ENCODE measurements around the gene CST1.
"Not testable (repeated sequence)": the region's sequence is repeated elsewhere in the genome, so short reads cannot be mapped to it uniquely, and the experiment has no call there.

The CST1 gene

DNA sequence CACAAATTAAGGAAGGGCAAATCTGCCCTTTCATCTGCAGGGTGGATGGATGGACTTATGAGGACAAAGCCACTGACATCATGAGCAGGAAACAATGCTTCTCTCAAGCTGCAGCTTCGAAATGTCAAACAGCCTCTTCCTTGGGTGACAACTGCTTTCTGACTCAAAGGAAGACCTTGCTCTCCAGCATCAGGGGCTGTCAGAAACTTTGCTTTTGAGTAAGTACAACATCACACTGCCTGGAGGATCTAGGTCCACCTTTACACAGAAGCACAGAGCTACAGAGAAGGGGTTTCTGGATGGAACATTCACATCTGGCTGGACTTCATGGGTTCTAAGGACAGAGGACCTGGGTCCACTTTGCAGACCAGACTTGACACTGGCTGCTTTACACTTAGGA lies 5.9 kb downstream of the CST1 start:
- Histone ChIP-seq H3K9me3 (ENCODE audit: insufficient read depth, low read depth, low read length) (no peaks in the 10 kb centered on the region), H3K4me1 (ENCODE audit: insufficient read depth, low read length) (no peaks in the 10 kb centered on the region), H3K27ac (ENCODE audit: low read depth, low read length) (no peak overlapping the region), H3K4me3 (ENCODE audit: low read length) (no peak overlapping the region), H3K27me3 (ENCODE audit: insufficient read depth, low read length) (peaks cover 6% of the 10 kb centered on the region; the same call in 1 of the 2 replicates), H3K9ac (ENCODE audit: low read depth, low read length) (no peak overlapping the region), H3K36me3 (ENCODE audit: insufficient read depth, low read length) (no peaks in the 10 kb centered on the region)
- WGBS, result 88% methylated on average over 1 of the region's 1 CpG

DNA sequence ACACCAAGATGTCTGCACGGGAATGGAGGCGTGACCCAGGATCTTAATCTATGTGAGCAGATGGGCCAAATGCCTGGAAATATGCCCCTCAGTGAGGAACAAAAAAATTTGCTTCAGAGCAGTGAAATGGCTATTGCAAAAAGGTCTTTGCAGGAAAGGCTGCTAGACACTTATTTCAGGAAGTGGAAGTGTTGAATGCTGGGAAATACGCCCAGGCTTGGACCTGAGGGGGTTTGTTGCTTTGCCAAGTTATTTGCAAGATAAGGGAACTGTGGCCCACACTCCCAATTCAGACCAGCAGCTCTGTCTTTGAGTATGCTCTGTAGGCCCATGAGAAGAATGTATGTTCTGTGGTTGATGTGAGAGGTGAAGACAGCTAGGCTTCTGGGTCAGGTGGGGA lies 15.3 kb downstream of the CST1 start:
- H3K27ac ChIP-seq (ENCODE audit: low read depth, low read length); H3K4me1 ChIP-seq (ENCODE audit: insufficient read depth, low read length); H3K27me3 ChIP-seq (ENCODE audit: insufficient read depth, low read length); H3K4me3 ChIP-seq (ENCODE audit: low read length); H3K9ac ChIP-seq (ENCODE audit: low read depth, low read length); H3K9me3 ChIP-seq (ENCODE audit: insufficient read depth, low read depth, low read length); H3K36me3 ChIP-seq (ENCODE audit: insufficient read depth, low read length): not testable (repeated sequence)
- WGBS, result 93% methylated on average over 3 of the region's 3 CpGs

DNA sequence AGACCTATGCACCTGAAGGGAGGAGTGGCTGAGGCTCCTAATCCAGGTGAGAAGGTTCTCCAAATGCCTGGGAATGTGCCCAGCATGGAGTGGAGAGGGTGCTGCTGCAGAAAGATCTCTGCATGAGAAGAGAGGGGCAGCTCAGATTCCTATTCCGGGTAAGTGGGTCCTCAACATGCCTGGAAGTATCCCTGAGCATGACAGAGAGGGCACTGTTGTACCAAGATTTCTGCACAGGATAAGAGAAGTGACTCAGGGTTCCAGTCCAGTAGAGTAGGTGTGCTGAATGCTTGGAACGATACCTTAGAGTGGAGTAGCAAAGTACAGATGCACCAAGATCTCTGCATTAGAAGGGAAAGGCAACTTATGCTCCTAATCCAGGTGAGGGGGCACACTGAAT lies 15.8 kb downstream of the CST1 start:
- not testable (repeated sequence) for H3K4me1 ChIP-seq (ENCODE audit: insufficient read depth, low read length); H3K9me3 ChIP-seq (ENCODE audit: insufficient read depth, low read depth, low read length); H3K9ac ChIP-seq (ENCODE audit: low read depth, low read length); H3K36me3 ChIP-seq (ENCODE audit: insufficient read depth, low read length); H3K4me3 ChIP-seq (ENCODE audit: low read length); H3K27ac ChIP-seq (ENCODE audit: low read depth, low read length); H3K27me3 ChIP-seq (ENCODE audit: insufficient read depth, low read length)
- 89% methylated on average over 2 of the region's 2 CpGs for WGBS

DNA sequence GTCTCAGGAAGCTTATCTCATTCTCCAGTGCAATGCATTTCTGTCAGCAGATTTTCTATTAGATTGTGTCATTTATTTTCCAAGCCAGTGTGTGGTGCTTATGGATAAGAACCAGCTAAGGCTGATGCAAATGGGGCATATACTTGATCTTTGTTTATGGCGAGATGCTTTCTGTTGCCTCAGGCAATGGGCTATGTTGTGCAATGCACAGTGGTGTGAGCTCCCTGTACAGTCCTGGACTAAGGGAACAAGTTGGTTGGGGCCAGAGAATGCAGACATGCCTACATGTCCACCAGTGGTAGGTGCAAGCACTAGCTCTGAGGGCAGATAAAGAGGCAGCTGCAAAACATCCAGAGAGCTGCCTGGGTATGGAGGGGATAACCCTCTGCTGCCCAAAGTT lies 16.3 kb downstream of the CST1 start:
- not testable (repeated sequence) for H3K27me3 ChIP-seq (ENCODE audit: insufficient read depth, low read length); H3K9ac ChIP-seq (ENCODE audit: low read depth, low read length); H3K9me3 ChIP-seq (ENCODE audit: insufficient read depth, low read depth, low read length); H3K36me3 ChIP-seq (ENCODE audit: insufficient read depth, low read length); H3K4me1 ChIP-seq (ENCODE audit: insufficient read depth, low read length); H3K27ac ChIP-seq (ENCODE audit: low read depth, low read length); H3K4me3 ChIP-seq (ENCODE audit: low read length)
- WGBS, result 95% methylated on average over 1 of the region's 1 CpG

DNA sequence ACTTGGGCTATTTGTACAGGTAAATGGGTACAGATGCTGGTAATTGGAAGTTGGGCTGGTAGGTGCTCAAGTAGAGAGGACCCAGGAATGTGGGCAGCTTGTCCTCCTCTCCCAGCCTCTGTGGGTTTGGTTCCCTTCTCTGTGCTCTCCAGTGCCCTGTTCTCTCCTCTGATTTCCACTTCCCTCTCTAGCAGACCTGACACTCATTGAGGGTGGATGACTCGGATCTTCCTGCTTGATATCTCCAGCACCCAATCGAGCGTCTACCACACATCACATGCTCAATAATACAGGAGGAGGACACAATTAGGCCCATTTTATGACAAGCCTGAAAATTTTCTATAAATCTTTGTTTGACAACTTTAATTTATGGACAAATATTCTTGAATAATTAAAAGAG lies 23.7 kb downstream of the CST1 start:
- 94% methylated on average over 3 of the region's 3 CpGs for WGBS
- Histone ChIP-seq H3K27me3 (ENCODE audit: insufficient read depth, low read length) (no peaks in the 10 kb centered on the region), H3K9ac (ENCODE audit: low read depth, low read length) (no peak overlapping the region), H3K27ac (ENCODE audit: low read depth, low read length) (no peak overlapping the region), H3K9me3 (ENCODE audit: insufficient read depth, low read depth, low read length) (no peaks in the 10 kb centered on the region), H3K4me1 (ENCODE audit: insufficient read depth, low read length) (no peaks in the 10 kb centered on the region), H3K4me3 (ENCODE audit: low read length) (no peak overlapping the region), H3K36me3 (ENCODE audit: insufficient read depth, low read length) (no peaks in the 10 kb centered on the region)

DNA sequence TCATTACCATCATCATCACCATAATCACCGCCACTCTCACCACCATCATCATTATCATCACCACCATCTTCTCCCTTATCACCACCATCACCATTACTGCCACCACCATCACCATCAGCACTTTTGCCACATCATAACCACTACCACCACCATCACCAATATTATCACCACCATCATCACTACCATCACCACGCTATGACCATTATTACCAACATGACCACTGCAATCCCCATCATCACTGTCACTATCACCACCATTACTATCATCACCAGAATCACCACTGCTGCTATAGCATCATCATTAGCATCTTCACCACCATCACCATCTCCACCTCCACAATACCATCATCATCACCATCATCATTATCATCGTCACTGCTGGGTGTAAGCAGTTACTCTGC lies 25.6 kb downstream of the CST1 start:
- Histone ChIP-seq H3K9ac (ENCODE audit: low read depth, low read length) (no peak overlapping the region), H3K4me1 (ENCODE audit: insufficient read depth, low read length) (no peaks in the 10 kb centered on the region)
- 96% methylated on average over 3 of the region's 3 CpGs for WGBS

DNA sequence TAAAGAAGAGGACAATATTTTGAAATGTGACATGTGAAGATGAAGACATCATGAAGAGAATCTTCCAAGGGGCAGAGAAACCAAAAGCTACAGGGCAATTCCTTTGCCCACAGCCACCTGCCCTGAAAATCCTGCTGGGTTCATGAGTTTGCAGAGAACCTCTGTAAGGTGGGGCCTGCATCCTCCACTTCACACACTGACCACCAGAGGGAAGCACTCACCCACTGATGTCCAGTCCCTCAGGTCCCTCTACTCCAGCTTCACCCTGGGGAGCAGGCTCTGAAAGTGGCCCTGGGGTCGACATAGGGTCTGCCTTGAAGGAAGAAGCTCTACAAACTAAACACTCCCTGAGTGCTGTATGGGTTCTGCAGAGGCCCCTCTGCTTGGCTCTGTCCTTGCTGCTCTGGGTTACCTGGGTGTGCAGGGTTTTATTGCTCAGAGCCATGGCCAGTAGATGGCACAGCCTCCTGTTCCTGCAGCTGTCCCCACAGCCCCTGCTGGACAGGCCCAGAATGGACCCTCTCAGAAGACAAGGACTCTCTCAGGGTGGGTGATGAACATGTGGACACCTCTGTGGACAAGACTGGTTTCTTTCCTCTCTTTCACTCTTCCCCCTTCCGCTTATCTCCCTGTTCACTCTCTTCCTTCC lies 27.0 kb downstream of the CST1 start:
- H3K9ac ChIP-seq (ENCODE audit: low read depth, low read length); H3K27me3 ChIP-seq (ENCODE audit: insufficient read depth, low read length); H3K4me3 ChIP-seq (ENCODE audit: low read length); H3K36me3 ChIP-seq (ENCODE audit: insufficient read depth, low read length); H3K4me1 ChIP-seq (ENCODE audit: insufficient read depth, low read length); H3K27ac ChIP-seq (ENCODE audit: low read depth, low read length); H3K9me3 ChIP-seq (ENCODE audit: insufficient read depth, low read depth, low read length): not testable (repeated sequence)
- WGBS, result 96% methylated on average over 1 of the region's 2 CpGs

More for the DNA sequence above, 25.6 kb downstream of the CST1 start:
- H3K9me3 ChIP-seq (ENCODE audit: insufficient read depth, low read depth, low read length), result no peaks in the 10 kb centered on the region
- H3K27ac ChIP-seq (ENCODE audit: low read depth, low read length), result no peak overlapping the region
- no peaks in the 10 kb centered on the region for H3K36me3 ChIP-seq (ENCODE audit: insufficient read depth, low read length)
- no peak overlapping the region for H3K4me3 ChIP-seq (ENCODE audit: low read length)
- no peaks in the 10 kb centered on the region for H3K27me3 ChIP-seq (ENCODE audit: insufficient read depth, low read length)

DNA sequence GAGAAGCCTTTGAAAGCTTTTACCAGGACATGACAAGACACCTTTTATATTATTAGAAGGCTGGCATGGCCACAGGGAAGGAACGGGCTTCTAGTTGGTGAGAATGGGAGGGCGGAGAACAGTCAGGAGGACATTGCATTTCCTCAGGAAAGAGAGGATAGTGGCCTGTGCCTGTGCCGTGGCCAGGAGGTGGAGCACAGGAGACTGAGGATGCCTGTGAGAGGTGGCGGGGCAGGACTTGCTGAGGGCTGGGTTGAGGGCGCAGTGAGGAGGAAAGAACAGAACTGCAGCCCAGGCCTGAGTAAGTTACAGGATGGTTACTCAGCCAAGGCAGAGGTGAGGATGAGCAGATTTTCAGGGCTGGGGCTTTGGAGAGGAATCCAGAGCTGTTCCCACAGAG lies 27.9 kb downstream of the CST1 start:
- not testable (repeated sequence) for H3K4me1 ChIP-seq (ENCODE audit: insufficient read depth, low read length); H3K9me3 ChIP-seq (ENCODE audit: insufficient read depth, low read depth, low read length); H3K27me3 ChIP-seq (ENCODE audit: insufficient read depth, low read length); H3K9ac ChIP-seq (ENCODE audit: low read depth, low read length); H3K4me3 ChIP-seq (ENCODE audit: low read length); H3K36me3 ChIP-seq (ENCODE audit: insufficient read depth, low read length); H3K27ac ChIP-seq (ENCODE audit: low read depth, low read length)
- 74% methylated on average over 5 of the region's 5 CpGs for WGBS

DNA sequence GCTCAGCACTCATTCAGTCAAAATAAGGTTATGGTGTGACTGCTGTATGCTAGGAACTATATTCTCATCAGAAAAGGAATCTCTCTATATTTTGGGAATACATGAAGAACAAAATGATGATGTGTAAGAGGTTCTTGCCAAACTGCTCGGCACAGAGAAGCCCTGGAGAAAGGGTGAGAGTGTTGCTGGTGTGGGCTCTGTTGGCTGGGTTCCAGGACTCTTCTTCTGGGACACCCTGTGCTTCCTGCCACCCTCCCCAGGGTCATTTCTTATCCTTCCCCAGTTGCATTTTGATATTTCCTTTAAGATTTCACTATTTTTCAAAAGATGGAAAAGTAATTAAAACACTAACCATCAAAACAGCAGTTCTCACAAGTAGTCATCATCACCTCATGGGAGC lies 28.8 kb downstream of the CST1 start:
- 83% methylated on average over 1 of the region's 1 CpG for WGBS
- no peaks in the 10 kb centered on the region for H3K27me3 ChIP-seq (ENCODE audit: insufficient read depth, low read length)
- no peaks in the 10 kb centered on the region for H3K36me3 ChIP-seq (ENCODE audit: insufficient read depth, low read length)
- no peak overlapping the region for H3K9ac ChIP-seq (ENCODE audit: low read depth, low read length)
- H3K4me3 ChIP-seq (ENCODE audit: low read length), result no peak overlapping the region
- H3K9me3 ChIP-seq (ENCODE audit: insufficient read depth, low read depth, low read length), result no peaks in the 10 kb centered on the region
- H3K27ac ChIP-seq (ENCODE audit: low read depth, low read length), result no peak overlapping the region
- no peaks in the 10 kb centered on the region for H3K4me1 ChIP-seq (ENCODE audit: insufficient read depth, low read length)

DNA sequence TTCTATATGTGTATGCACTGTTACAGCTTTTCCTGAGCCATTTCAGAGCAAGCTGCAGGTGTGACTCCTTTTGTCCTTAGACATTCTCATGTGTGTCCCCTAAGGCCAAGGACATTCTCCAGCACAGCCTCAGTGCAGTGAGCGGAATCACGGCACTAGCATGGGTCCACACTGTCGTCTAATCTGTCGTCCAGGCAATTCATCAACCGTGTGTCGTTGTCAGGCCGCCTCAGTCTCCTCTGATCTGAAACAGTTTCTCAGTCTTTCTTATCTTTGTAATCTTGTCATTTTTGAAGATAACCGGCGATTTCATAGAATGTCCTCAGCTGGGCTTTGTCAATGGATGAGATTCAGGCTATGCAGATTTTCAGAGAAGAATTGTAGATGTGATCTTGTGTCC lies 31.4 kb downstream of the CST1 start:
- H3K9ac ChIP-seq (ENCODE audit: low read depth, low read length); H3K27ac ChIP-seq (ENCODE audit: low read depth, low read length); H3K9me3 ChIP-seq (ENCODE audit: insufficient read depth, low read depth, low read length); H3K27me3 ChIP-seq (ENCODE audit: insufficient read depth, low read length); H3K4me3 ChIP-seq (ENCODE audit: low read length); H3K36me3 ChIP-seq (ENCODE audit: insufficient read depth, low read length); H3K4me1 ChIP-seq (ENCODE audit: insufficient read depth, low read length): not testable (repeated sequence)
- WGBS, result 79% methylated on average over 9 of the region's 9 CpGs

DNA sequence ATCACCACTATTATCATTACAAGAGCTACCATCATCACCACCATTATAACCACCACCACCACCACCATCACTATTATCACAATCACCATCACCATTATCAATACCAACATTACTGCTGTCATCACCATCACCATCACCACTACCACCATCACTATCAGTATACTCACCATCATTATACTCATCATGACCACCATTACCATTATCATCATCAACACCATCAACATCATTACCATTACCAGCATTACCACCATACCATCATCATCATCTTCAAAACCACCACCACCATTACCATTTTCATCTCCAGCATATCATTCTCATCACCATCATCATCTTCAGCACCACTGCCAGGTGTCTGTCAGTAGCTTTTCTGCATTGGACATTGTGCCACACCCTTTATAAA lies 39.0 kb downstream of the CST1 start:
- not testable (repeated sequence) for H3K9me3 ChIP-seq (ENCODE audit: insufficient read depth, low read depth, low read length); H3K36me3 ChIP-seq (ENCODE audit: insufficient read depth, low read length); H3K4me3 ChIP-seq (ENCODE audit: low read length); H3K27ac ChIP-seq (ENCODE audit: low read depth, low read length); H3K4me1 ChIP-seq (ENCODE audit: insufficient read depth, low read length); H3K27me3 ChIP-seq (ENCODE audit: insufficient read depth, low read length); H3K9ac ChIP-seq (ENCODE audit: low read depth, low read length)

DNA sequence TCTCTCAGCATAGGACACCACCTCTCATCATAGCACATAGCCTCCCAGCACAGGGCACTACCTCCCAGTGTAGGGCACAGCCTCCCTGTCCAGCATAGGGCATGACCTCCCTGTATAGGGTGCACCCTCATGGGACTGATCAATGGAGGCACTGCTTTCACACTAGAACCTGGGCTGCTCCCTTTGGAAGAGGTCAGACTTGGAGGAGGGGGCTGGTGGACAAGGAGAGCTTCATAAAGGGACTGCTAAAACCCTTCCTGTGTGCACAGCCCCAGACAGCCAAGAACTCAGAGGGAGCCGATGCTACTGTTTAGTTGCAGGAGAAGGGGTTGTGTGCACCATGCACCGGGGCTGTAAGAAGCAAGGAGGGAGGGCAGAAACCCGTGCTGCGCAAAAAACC lies 40.0 kb downstream of the CST1 start:
- Histone ChIP-seq H3K4me3 (ENCODE audit: low read length) (no peak overlapping the region), H3K9ac (ENCODE audit: low read depth, low read length) (no peak overlapping the region), H3K27me3 (ENCODE audit: insufficient read depth, low read length) (no peaks in the 10 kb centered on the region), H3K4me1 (ENCODE audit: insufficient read depth, low read length) (no peaks in the 10 kb centered on the region), H3K9me3 (ENCODE audit: insufficient read depth, low read depth, low read length) (no peaks in the 10 kb centered on the region), H3K36me3 (ENCODE audit: insufficient read depth, low read length) (no peaks in the 10 kb centered on the region), H3K27ac (ENCODE audit: low read depth, low read length) (no peak overlapping the region)
- 90% methylated on average over 4 of the region's 4 CpGs for WGBS
